ENCODE results near the gene C9.

Gene C9

DNA sequence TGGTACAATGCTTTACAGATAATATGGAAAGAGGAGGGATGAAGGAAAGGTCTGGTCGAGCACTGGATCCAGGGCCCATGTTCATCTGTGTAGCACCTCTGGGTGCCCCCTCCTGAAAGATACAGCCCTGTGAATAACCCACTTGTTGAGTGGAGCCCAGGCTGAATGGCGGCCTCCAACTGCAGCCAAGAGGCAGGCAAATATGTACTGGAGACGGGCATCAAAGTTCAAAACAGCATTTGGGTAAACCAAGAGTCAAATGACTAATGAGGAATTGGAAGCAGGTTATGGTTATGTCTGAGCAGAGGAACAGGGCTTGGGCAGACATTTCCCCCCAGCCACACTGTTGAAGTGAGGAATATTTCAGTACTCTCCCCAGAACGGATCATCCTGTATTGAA, 1.1 kb downstream of the C9 start:
- Histone ChIP-seq H2AFZ (ENCODE audit: low read depth) (no peak overlapping the region), H3K4me3 (IDR thresholded peaks at IDR 0.05; ENCODE audit: insufficient read depth, low read depth, low read length) (no peak overlapping the region), H3K4me2 (no peak overlapping the region), H3K36me3 (ENCODE audit: insufficient read depth) (no peaks in the 10 kb centered on the region), H3K27me3 (ENCODE audit: insufficient read depth, low read depth) (no peaks in the 10 kb centered on the region), H3K27ac (no peak overlapping the region), H3K79me2 (ENCODE audit: insufficient read depth, low read depth) (no peaks in the 10 kb centered on the region), H3K4me1 (ENCODE audit: low read depth, poor library complexity, severe bottlenecking) (no peaks in the 10 kb centered on the region), H3K9ac (no peak overlapping the region), H4K20me1 (ENCODE audit: insufficient read depth) (no peaks in the 10 kb centered on the region)
- TF ChIP-seq, protein P1, sequence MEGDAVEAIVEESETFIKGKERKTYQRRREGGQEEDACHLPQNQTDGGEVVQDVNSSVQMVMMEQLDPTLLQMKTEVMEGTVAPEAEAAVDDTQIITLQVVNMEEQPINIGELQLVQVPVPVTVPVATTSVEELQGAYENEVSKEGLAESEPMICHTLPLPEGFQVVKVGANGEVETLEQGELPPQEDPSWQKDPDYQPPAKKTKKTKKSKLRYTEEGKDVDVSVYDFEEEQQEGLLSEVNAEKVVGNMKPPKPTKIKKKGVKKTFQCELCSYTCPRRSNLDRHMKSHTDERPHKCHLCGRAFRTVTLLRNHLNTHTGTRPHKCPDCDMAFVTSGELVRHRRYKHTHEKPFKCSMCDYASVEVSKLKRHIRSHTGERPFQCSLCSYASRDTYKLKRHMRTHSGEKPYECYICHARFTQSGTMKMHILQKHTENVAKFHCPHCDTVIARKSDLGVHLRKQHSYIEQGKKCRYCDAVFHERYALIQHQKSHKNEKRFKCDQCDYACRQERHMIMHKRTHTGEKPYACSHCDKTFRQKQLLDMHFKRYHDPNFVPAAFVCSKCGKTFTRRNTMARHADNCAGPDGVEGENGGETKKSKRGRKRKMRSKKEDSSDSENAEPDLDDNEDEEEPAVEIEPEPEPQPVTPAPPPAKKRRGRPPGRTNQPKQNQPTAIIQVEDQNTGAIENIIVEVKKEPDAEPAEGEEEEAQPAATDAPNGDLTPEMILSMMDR (conservative IDR thresholded peaks at IDR 0.05; ENCODE audit: low read depth, low read length), result no peak

DNA sequence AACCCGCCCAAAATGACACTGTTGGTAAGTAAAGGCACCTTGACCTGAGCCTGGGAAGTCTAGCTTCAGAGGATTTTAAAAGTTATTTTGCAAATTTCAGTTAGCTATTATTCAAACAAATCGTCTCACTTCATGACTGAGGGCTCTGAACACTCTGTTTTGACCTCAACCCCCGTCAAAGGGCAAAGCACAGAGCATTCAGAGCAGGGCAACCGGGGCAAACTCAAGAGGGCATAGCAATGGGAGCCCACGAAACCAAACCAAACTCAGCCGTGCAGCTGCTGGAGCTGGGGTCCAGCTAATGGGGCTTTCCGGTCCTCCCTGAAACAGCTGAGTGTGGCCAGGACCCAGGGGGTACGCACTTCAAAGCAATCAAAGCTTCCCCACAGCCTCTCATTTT, 1.6 kb downstream of the C9 start:
- Histone ChIP-seq H3K27ac (no peak overlapping the region), H3K36me3 (ENCODE audit: insufficient read depth) (no peaks in the 10 kb centered on the region), H3K4me3 (IDR thresholded peaks at IDR 0.05; ENCODE audit: insufficient read depth, low read depth, low read length) (no peak overlapping the region), H3K9ac (no peak overlapping the region), H3K79me2 (ENCODE audit: insufficient read depth, low read depth) (no peaks in the 10 kb centered on the region), H2AFZ (ENCODE audit: low read depth) (no peak overlapping the region), H4K20me1 (ENCODE audit: insufficient read depth) (no peaks in the 10 kb centered on the region), H3K4me2 (no peak overlapping the region), H3K27me3 (ENCODE audit: insufficient read depth, low read depth) (no peaks in the 10 kb centered on the region), H3K4me1 (ENCODE audit: low read depth, poor library complexity, severe bottlenecking) (no peaks in the 10 kb centered on the region)
- TF ChIP-seq, protein P1 (conservative IDR thresholded peaks at IDR 0.05; ENCODE audit: low read depth, low read length), result no peak

DNA sequence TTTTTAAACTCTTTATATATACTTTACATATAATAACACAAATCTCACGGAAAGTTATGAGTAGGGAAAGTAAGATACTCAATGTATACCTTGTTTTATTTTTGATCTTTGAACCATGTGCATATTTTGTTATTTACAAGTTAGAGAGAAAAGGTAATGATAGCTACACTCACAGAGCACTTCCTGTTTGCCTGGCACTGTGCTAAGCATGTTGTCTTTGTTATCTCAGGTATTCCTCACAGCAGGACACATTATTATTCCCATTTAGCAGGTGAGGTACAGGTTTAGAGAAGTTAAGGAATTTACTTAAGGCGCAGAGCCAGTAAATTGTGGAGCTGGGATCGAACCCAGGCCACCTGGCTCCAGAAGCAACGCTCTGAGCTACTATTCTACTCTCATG, 3.0 kb downstream of the C9 start:
- Histone ChIP-seq H3K4me2 (no peak overlapping the region), H2AFZ (ENCODE audit: low read depth) (no peak overlapping the region), H4K20me1 (ENCODE audit: insufficient read depth) (no peaks in the 10 kb centered on the region), H3K27me3 (ENCODE audit: insufficient read depth, low read depth) (no peaks in the 10 kb centered on the region), H3K4me1 (ENCODE audit: low read depth, poor library complexity, severe bottlenecking) (no peaks in the 10 kb centered on the region), H3K79me2 (ENCODE audit: insufficient read depth, low read depth) (no peaks in the 10 kb centered on the region), H3K36me3 (ENCODE audit: insufficient read depth) (no peaks in the 10 kb centered on the region), H3K4me3 (IDR thresholded peaks at IDR 0.05; ENCODE audit: insufficient read depth, low read depth, low read length) (no peak overlapping the region), H3K9ac (no peak overlapping the region), H3K27ac (no peak overlapping the region)
- TF ChIP-seq, protein P1 (conservative IDR thresholded peaks at IDR 0.05; ENCODE audit: low read depth, low read length), result no peak

DNA sequence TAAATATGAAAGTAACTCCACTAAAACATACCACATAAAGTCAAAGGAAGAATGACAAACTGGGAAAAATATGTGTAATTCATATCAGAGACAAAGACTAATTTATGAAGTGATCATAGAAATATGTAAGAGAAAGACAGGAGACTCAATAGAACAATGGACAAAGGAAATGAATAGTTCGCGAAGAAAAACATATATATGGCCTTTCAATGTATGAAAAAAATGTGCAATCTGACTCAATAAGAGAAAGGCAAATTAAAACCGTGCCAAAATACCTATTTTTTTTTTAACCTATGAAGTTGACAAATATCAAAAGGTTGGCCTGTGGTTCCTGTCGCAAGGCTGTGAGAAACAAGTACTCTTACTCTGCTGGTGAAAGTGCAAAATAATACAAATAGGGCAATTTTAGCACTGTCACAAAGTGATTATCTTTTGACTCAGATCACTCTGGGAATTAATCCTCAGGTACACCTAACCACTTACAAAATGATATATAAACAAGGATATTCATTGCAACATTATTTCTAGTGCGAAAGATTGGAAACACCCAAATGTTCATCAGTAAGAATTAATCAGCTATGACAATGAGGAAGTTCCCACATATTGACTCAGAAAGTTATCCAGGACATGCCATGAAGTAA, 3.7 kb downstream of the C9 start:
- Histone ChIP-seq H3K4me1 (ENCODE audit: low read depth, poor library complexity, severe bottlenecking) (no peaks in the 10 kb centered on the region), H3K4me3 (IDR thresholded peaks at IDR 0.05; ENCODE audit: insufficient read depth, low read depth, low read length) (no peak overlapping the region), H3K36me3 (ENCODE audit: insufficient read depth) (no peaks in the 10 kb centered on the region), H2AFZ (ENCODE audit: low read depth) (no peak overlapping the region), H3K27ac (no peak overlapping the region), H3K4me2 (no peak overlapping the region), H3K79me2 (ENCODE audit: insufficient read depth, low read depth) (no peaks in the 10 kb centered on the region), H3K27me3 (ENCODE audit: insufficient read depth, low read depth) (no peaks in the 10 kb centered on the region), H4K20me1 (ENCODE audit: insufficient read depth) (no peaks in the 10 kb centered on the region), H3K9ac (no peak overlapping the region)
- TF ChIP-seq, protein P1 (conservative IDR thresholded peaks at IDR 0.05; ENCODE audit: low read depth, low read length), result no peak
